ENCODE data around the gene PTCHD1.
A peak's percentile ranks its signal among the peaks of the same experiment; 100 is the strongest.

The PTCHD1 gene

GRCh38 chrX:23390979-23391378 lies 56.3 kb downstream of the PTCHD1 start:
- DNase-seq, result no peak
- intact Hi-C loops (cut with DNase I), result no loop called here

- intact Hi-C loops (cut with DNase I), result no loop called here
- no peak for DNase-seq
Measured at GRCh38 chrX:23392195-23392594, 57.5 kb downstream of the PTCHD1 start.

GRCh38 chrX:23394421-23394820 lies 59.8 kb downstream of the PTCHD1 start:
- intact Hi-C loops (cut with DNase I), result no loop called here
- no peak for DNase-seq

- intact Hi-C loops (cut with DNase I), result no loop called here
Measured at GRCh38 chrX:23396263-23396662, 61.6 kb downstream of the PTCHD1 start.

GRCh38 chrX:23398570-23398969 lies 63.9 kb downstream of the PTCHD1 start:
- DNase-seq, result no peak
- intact Hi-C loops (cut with DNase I), result no loop called here

More at GRCh38 chrX:23396263-23396662, 61.6 kb downstream of the PTCHD1 start:
- DNase-seq, result no peak

- intact Hi-C loops (cut with DNase I), result no loop called here
- no peak for DNase-seq
Measured at GRCh38 chrX:23403849-23404248, 69.2 kb downstream of the PTCHD1 start.

GRCh38 chrX:23422912-23423311 lies 88.3 kb downstream of the PTCHD1 start:
- intact Hi-C loops (cut with DNase I), result no loop called here
- no peak for DNase-seq

- DNase-seq, result peak in 7 of 10 donors; percentile 2 to 84 (median 25)
- intact Hi-C loops (cut with DNase I), result no loop called here
Measured at GRCh38 chrX:23434356-23434884, 99.8 kb downstream of the PTCHD1 start.

- intact Hi-C loops (cut with DNase I), result no loop called here
- DNase-seq, result peak in 1 of 10 donors; percentile 11
Measured at GRCh38 chrX:23435108-23435507, 100.5 kb downstream of the PTCHD1 start.

GRCh38 chrX:23435575-23435974 lies 100.9 kb downstream of the PTCHD1 start:
- intact Hi-C loops (cut with DNase I), result no loop called here
- no peak for DNase-seq

GRCh38 chrX:23436875-23437274 lies 102.2 kb downstream of the PTCHD1 start:
- DNase-seq, result peak in 1 of 10 donors; percentile 32
- intact Hi-C loops (cut with DNase I), result no loop called here

- no peak for DNase-seq
- intact Hi-C loops (cut with DNase I), result no loop called here
Measured at GRCh38 chrX:23451266-23451665, 116.6 kb downstream of the PTCHD1 start.
